COLO668 (cell line): ENCODE measurements around the gene ARHGAP18.

Experiments used
- DNase-seq: peaks from one replicate; lab custom pipeline; 2025; ENCODE audit not compliant: unreplicated experiment; lab: John Stamatoyannopoulos, UW

The ARHGAP18 gene

DNA sequence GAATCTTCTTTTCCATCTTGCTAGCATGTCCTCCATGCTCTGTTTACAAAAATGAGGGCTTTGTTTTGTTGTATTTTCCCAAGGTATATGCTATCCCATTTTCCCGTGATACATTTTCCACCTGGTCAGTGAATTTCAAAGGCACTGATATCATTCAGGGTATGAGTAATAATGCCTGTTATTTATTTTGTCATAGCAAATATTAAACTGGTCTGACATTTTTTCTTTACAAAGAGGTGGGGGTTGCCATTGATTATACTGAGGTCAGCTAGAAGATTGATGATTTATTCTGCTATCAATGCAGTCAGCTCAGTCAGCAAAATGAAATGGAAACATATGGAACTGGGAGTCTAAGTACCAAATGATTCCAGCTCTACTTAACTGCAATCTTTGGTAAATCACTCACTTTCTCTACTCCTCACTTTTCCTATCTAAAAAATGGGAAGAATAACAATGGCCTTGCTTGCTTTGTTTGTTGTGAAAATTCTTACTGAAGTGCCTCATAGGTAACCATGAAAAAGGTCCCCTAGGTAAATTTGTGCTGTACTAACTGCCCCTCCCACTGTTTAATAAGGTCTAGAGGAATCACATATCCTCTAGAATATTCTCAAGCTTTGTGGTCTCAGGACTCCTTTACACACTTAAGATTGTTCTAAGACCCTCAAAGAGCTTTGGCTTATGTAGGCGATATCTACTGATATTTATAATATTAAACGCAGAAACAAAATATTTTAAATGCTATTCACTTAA lies 64.0 kb downstream of the ARHGAP18 start:
- no peak for DNase-seq

DNA sequence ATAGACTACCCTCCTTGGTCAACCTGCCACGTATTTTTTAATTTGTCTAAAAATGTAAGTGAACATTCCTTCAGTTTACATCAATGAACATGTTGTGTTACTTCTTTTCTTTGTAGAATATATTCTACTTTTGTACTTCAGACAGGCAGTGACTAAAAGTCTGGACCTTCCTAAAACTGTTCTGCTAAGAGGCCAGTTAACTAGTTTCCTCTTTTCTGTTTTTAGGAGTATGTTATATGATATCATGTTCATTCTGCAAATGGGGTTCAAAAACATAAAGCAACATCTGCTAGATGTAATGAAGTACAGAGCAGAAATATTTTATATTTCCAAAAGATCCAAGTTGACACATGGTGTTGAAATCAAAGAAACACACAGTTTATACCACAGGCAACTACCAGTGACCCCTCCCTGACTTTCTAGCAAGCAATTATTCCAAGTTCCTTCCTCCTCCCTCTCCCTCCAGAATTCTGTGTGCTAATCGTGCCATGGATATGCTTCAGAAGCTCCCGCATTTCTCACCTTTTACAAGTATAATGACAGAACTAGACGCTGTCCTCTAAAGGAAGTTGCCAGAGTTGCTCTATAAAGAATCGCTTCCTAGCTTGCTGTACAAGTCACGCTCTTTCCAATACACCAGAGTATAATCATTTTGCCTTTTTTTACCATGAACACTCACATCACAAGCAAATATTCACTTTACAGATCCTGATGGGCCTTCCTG lies 64.7 kb downstream of the ARHGAP18 start:
- DNase-seq: no peak

DNA sequence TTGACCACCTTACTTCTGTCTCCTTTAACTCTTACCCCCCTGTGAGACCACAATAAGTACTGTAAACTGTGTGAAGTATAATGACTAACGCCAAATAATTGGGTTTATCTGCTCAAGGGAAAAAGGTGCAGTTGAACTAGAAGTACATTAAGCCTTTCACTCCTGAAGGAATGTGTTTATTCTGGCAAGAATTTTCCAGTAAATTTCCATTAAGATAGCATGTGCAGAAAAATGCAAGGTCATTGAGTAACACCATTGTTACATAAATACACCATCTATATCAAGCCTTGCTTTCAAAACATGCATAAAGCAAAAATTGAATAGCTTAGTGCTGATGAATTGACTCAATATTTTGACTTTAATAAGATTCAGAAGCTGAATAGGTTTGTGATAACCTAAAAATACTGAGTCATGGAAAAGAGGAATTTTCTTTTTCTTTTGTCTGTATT lies 65.4 kb downstream of the ARHGAP18 start:
- no peak for DNase-seq

GRCh38 chr6:129643968-129644367 lies 66.0 kb downstream of the ARHGAP18 start:
- no peak for DNase-seq

GRCh38 chr6:129643176-129643575 lies 66.8 kb downstream of the ARHGAP18 start:
- DNase-seq: no peak

GRCh38 chr6:129642322-129642721 lies 67.7 kb downstream of the ARHGAP18 start:
- DNase-seq: no peak

DNA sequence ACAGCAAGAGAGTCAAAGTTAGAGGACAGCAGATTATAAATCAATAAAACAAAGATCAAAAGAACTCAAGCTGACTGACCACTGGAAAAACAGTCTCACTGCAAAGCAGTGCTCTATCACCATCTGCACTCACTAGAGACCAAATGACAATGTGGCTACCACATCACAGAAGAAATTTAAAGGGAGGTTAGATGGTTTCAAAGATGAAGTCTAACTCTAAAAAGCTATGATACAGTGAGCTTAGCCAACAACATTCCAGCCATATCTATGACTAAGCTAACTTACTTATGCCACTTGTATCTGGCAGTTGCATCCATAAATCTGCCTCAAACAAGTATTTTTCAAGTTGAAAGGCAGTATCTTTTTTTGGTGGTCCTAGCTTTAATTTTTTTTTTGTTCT lies 68.6 kb downstream of the ARHGAP18 start:
- DNase-seq: no peak

- no peak for DNase-seq
These were observed 71.3 kb downstream of the ARHGAP18 start for GRCh38 chr6:129638686-129639085.

DNA sequence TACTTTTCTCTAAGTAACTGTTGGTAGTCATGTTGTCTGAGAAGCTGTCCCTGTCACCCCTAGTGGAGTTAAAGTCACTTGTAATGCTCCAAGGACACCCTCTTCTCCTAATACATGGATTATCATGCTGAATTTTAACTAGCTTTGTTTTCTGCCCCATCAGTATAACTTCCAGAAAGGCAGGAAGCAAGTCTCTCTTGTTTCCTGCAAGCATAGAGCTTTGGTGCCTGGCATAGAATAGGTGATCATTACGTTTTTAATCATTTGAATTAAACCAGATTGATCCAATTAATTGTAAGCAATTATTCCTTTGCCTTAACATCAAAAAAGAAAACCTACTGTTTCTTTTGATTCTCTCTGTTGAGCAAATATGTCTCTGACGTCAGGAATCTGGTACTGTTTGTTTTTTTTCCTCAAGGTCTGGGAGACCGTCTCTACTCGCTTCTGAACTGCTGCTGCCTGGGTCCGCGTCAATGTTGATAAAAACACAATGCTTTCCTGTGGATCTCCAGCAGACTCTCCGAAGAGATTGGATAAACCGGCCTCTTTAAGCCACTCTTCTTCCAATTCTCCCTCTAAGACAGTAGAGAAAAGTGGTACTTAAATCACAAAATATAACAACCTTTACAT lies 71.8 kb downstream of the ARHGAP18 start:
- DNase-seq: no peak

- no peak for DNase-seq
These were observed 72.5 kb downstream of the ARHGAP18 start for GRCh38 chr6:129637340-129638054.

GRCh38 chr6:129635396-129636130 lies 74.4 kb downstream of the ARHGAP18 start:
- no peak for DNase-seq

GRCh38 chr6:129634411-129635230 lies 75.4 kb downstream of the ARHGAP18 start:
- no peak for DNase-seq

GRCh38 chr6:129633529-129633928 lies 76.4 kb downstream of the ARHGAP18 start:
- DNase-seq: no peak

GRCh38 chr6:129632172-129632613 lies 77.8 kb downstream of the ARHGAP18 start:
- no peak for DNase-seq

DNA sequence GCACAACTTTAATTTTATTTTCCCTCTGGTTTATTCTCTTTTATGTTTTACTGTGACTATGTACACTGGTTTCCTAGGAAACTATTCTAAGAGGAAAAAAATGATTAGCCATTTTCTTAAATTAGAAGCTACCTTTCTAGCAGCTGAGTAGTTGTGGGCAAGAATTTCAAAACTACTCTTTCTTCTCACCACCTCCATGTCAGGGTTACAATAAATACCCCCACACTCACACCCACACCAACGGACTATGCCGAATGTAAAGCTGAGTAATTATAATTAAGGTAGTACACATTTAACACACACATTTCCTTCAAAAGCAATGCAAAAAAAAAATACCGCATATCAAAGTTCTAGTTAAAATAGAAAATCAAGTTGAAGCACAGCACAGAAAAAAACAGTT lies 78.9 kb downstream of the ARHGAP18 start:
- no peak for DNase-seq

DNA sequence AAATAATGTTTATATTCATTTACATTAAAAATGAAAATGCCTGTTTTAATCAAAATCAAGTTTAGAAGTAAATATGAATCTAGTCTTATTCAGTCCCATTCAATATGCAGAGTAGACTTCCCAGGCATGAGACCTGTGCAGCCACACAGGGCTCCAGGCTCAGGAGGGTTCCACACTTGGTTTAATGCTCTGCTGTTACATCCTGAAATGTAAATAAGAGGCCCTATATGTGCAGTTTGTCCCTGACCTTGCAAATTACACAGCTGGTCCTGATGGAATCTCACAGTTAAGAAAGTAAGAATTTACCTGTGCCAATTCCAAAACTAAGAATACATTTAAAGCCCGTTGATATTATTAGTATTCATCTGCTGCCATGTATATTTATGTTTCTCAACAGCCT lies 79.4 kb downstream of the ARHGAP18 start:
- no peak for DNase-seq

DNA sequence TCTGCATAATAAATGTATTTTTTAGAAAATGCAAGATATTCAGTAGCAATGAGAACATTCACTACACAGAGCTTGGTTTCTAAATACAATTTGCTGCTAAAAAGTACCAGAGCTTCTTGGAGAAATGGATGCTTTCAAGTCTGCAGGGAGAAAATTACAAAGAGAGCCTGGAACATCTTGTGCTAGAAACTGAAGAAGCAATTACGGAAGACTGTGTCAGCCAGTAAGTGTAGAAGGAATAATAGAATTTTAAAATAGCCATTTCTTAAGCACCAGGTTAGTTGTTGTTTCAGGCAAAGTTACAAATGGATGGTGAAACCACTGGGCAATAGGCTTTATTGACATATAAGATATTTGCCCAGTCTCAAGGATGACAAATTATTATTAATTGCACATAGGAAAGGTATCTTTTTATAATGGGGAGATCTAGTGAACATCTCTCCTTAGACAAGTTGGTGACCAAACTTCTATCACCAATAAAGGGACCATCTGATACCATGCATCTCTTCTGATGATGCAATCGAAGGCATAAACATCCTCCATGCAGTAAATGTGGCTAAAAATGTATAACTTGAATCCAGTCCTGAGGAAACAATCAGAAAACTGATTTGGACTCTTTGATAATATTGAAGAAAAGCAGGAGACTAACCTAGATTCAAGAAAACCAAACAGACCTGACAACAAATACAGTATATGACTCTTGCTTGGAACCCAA lies 81.7 kb downstream of the ARHGAP18 start:
- DNase-seq: no peak

GRCh38 chr6:129624488-129624887 lies 85.5 kb downstream of the ARHGAP18 start:
- no peak for DNase-seq
